Kidney capillary endothelial cell (primary cell): ENCODE measurements around the gene MYO15B.
"Not testable (repeated sequence)": the region's sequence is repeated elsewhere in the genome, so short reads cannot be mapped to it uniquely, and the experiment has no call there.

Experiments used
- DNase-seq: peaks from one replicate; pipeline ENCODE4 v3.0.0-alpha.2; 2018; ENCODE audit warnings: low spot score

The MYO15B gene

GRCh38 chr17:75575728-75576127 lies 11.9 kb upstream of the MYO15B start:
- DNase-seq, result no peak

DNA sequence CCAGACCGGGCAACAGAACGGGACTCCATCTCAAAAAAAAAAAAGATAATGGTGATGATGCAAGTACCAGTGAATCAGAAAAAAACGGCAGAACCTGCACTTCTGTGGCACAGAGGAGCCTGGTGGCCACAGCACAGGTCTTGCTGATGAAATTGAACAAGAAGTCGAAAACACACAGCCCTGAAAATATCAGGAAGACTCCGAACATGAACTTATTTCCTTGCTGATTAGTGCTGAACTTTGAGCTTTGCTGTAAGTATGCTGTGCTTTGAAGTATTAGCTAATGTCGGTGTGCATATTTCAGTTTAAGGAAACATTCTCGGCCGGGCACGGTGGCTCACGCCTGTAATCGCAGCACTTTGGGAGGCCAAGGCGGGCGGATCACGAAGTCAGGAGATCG lies 10.9 kb upstream of the MYO15B start:
- DNase-seq, result no peak

GRCh38 chr17:75581121-75581725 lies 6.4 kb upstream of the MYO15B start:
- not testable (repeated sequence) for DNase-seq

GRCh38 chr17:75583197-75583596 lies 4.4 kb upstream of the MYO15B start:
- not testable (repeated sequence) for DNase-seq

GRCh38 chr17:75584849-75585175 lies 2.8 kb upstream of the MYO15B start:
- no peak for DNase-seq

GRCh38 chr17:75588596-75589011 lies 1.0 kb downstream of the MYO15B start:
- DNase-seq, result no peak

DNA sequence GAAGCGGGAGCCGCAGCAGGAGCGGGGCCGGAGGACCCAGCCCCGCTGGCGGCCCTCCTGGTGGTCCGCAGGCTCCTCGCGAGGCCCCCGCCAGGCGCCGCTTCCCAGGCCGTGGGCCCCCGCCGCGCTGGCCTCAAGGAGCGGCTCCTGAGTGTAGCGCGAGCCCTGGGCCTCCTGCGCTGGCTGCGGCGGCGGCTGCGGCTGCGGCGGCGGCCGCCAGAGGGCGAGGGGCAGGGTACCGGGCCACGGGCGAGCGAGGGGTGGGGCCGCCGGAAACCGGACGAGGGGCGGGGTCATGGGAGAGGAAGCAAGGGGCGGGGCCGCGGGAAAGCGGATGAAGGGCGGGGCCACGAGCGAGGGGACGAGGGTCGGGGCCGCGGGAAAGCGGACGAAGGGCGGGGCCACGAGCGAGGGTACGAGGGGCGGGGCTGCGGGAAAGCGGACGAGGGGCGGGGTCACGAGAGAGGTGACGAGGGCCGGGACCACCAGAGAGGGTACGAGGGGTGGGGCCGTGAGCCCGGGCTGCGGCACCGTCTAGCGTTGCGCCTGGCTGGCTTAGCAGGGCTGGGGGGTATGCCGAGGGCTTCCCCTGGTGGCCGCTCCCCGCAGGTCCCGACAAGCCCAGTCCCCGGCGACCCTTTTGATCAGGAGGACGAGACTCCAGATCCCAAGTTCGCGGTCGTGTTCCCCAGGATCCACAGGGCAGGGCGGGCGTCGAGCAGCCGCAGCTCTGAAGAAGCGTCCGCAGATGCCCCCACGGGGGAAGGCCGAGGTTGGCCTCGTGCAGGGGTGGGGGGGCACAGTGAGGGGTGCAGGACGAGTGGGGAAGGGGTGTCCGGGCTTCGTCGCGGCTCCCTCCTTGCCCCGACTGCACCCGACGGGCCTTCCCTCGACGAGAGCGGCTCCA lies 1.7 kb downstream of the MYO15B start:
- peak; percentile 86 for DNase-seq

DNA sequence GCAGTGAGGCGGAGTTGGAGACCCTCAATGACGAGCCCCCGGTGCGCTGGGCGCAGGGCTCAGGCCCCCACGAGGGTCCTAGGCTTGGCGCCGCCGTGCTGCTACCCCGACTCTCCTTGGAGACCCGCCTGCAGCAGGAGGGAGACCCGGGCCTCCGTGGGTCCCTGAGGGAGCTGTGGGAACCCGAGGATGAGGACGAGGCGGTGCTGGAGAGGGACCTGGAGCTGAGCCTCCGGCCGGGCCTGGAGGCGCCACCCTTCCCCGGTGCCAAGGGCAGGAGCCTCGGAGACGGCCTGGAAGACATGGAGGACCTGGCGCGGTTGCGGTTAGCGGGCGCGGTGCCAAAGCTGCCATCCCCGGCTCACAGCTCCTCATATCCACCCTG lies 2.3 kb downstream of the MYO15B start:
- DNase-seq, result no peak

- DNase-seq, result no peak
Measured at GRCh38 chr17:75590314-75590761, 2.7 kb downstream of the MYO15B start.

GRCh38 chr17:75590849-75591721 lies 3.5 kb downstream of the MYO15B start:
- no peak for DNase-seq

- no peak for DNase-seq
Measured at GRCh38 chr17:75591722-75592302, 4.2 kb downstream of the MYO15B start.

DNA sequence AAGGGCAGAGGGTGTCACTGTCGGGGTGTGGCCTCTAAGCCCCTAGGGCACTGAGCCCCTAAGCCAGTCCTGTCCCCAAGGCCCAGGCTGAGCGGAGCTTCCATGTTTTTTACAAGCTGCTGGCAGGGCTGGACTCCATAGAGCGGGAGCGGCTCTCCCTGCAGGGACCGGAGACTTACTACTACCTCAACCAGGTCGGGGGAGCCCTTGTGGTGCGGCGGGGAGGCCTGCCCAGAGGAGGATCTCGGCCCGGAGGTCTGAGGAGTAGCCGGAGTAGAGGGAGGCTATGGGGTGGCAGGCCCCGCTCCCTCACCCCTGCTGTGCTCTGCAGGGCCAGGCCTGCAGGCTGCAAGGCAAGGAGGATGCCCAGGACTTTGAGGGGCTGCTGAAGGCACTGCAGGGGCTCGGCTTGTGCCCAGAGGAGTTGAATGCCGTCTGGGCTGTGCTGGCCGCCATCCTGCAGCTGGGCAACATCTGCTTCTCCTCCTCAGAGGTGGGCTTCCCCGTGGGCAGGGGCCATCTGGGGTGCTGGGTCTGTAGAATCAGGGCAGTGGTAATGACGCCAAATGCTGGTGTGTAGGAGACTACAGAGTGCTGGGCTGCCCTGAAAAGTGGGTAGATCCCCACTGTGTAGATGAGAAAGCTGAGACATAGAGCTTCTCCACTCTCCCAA lies 4.9 kb downstream of the MYO15B start:
- no peak for DNase-seq

DNA sequence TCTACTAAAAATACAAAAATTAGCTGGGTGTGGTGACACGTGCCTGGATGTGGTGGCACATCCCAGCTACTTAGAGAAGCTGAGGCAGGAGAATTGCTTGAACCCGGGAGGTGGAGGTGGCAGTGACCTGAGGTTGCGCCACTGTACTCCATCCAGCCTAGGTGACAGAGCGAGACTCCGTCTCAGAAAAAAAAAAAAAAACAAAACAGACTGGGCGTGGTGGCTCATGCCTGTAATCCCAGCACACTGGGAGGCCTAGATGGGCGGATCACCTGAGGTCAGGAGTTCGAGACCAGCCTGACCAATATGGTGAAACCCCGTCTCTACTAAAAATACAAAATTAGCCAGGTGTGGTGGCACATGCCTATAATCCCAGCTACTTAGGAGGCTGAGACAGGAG lies 5.8 kb downstream of the MYO15B start:
- not testable (repeated sequence) for DNase-seq

- no peak for DNase-seq
Measured at GRCh38 chr17:75594499-75595283, 7.1 kb downstream of the MYO15B start.

DNA sequence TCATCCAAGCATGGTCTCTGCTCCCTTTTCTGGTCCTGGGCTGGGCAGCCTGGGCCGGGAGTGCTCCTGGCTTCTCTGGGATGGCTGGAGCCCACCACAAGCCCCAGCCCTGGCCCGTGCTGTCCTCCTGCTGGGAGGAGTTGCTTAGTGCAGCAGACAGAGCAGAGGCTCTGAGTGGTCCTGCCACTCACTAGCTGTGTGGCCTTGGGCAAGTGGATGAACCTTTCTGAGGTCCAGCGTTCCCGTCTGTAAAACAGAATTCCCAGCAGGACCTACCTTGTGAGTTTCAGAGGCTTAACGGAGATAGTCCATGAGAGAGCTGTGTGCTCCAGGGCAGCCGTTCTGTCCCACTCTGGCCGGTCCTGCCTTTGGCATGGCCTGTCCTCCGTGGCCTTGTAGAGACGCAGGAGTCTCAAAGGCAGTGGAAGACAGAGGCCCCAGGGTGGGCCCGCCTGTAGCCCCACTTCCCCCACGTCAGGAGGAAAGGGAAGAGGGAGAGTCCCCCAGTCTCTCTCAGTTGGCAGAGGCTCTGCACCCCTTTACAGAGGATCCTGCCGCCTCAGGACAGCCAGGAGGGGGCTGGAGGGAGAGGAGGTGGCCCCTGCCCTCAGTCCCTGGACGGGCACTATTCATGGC lies 7.8 kb downstream of the MYO15B start:
- no peak for DNase-seq

DNA sequence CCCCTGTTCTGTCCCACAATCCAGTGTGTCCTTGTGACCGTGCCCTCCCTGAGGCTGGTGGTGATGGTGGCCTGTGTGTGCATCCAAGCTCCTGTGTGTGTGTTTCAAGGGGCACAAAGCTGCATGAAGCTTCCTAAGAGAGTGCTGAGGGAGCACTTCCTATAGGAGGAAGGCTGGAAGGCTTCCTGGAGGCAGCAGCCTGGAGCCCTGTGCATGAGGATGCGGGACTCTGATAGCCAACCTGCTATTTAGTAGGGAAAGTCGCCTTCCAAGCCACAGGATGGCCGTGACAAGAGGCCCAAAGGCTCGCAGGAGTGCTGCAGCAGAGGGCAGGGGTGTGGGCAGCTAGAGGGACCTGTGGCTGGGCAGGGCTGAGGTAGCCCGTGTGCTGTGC lies 8.3 kb downstream of the MYO15B start:
- DNase-seq, result no peak

DNA sequence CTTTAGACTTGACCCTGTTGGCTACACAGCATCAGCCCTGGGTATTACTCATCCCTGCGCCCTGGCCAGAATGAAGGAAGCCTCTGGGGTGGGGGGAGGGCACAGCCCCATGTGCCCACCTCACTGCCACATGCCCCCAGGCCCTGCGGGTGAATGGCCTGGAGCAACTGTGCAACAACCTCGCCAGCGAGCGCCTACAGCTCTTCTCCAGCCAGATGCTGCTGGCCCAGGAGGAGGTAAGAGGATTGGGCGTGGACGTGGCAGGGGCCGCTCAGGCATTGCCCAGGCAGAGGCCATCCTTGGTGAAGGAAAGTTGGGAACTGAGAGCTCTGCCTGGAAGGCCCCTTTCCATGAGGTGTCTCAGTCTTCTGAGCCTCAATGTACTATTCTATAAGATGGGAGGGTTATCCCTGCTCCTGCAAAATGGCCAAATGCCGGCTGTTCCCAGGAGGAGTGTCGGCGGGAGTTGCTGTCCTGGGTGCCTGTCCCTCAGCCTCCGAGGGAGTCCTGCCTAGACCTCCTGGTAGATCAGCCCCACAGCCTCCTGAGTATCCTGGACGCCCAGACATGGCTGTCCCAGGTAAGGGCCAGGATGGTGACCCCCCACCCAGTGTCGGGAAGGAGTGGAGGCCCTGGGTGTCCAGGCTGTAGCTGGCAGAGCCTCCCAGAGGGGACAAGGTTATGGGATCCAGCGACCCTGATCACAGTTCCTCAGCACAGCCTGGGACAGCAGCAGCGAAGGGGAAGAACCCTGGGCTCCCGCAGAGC lies 8.9 kb downstream of the MYO15B start:
- no peak for DNase-seq

DNA sequence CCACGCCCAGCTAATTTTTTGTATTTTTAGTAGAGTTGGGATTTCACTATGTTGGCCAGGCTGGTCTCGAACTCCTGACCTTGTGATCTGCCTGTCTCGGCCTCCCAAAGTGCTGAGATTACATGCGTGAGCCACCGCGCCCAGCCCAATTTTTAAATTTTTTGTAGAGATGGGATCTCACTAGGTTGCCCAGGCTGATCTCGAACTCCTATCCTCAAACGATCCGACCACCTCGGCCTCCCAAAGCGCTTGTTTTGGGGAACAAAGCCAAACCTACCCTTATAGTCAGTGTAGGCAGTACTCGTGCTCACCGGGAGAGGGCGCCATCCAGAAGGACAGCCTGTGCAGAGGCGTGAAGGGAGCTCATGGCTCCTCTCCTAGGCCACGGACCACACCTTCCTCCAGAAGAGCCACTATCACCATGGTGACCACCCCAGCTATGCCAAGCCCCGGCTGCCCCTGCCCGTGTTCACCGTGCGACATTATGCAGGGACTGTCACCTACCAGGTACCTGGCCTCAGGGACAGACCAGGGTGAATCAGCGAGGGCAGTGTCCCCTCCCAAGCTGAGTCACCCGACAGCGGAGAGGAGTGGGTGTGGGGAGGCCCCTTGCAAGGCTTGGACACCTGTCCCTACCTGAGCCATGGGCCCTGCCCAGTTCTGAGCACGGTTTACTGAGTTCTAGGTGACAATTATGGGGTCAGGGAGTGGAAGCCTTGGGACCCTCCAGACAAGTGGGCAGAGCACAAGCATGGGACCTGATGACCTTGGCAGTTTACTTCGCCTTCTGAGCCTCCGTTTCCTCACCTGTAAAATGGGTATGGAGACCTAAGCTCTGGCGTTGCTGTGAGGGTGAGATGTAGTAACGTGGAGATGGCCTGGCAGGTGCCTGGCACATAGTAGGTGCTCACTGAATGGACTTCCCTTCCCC lies 13.7 kb downstream of the MYO15B start:
- DNase-seq, result peak; percentile 30
